Choroid plexus epithelial cell (primary cell): Measurements from ENCODE around the gene BOLA2B.
"Not testable (repeated sequence)": the region's sequence is repeated elsewhere in the genome, so short reads cannot be mapped to it uniquely, and the experiment has no call there.

Experiments used
- DNase-seq: peaks from one replicate; pipeline ENCODE4 v3.0.0-alpha.2; 2010; ENCODE audit warnings: low read depth
- H3K4me3 ChIP-seq: 2 replicates; pipeline ENCODE4 v1.5.1; 2011; ENCODE audit warnings: low read depth, mild to moderate bottlenecking, control low read depth, low read length, moderate library complexity
- TF ChIP-seq, protein P1 (sequence below): conservative IDR thresholded peaks from 2 replicates; pipeline ENCODE4 v1.5.1; 2011; ENCODE audit warnings: low read depth, mild to moderate bottlenecking, control low read depth, inconsistent platforms, low read length, moderate library complexity

Gene BOLA2B

DNA sequence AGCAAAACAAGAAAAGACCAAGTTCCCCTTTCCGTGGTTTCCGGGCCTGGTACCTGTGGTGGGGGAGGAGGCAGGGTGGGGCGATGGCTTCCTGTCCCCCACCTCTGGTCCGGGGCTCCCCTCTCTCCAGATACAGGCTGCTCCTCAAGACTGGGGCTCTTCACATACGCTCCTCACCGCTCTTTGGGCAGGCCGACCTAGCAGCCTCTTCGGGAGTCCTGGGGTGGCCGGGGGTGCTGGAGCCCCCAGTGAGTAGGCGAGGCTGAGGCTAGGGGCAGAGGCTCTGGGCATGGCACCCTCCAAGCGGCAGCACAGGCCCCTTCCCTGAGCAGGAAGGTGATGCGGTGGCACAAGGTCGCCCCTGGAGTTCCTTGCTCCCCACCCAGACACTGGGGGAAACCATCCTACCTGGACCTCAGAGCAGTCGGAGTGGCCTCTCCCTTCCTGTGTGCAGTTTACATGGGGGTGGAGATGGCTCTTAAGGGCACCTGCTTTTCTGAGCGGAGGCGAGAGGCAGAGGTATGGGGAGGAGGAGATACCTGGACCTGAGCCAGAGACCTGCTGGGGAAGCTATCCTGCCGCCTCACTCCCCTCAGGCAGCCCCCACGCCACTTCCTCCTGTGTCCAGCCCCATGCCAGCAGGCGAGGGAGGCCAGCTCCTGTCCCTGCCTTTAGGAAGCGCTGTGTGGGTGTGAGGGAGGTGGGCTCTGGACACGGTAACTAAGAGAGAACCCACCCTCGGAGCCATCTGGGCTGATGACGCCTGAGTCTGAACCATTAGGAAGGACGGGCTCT lies 9.2 kb downstream of the BOLA2B start:
- peak; percentile 13 for DNase-seq
- no peak overlapping the region for H3K4me3 ChIP-seq

DNA sequence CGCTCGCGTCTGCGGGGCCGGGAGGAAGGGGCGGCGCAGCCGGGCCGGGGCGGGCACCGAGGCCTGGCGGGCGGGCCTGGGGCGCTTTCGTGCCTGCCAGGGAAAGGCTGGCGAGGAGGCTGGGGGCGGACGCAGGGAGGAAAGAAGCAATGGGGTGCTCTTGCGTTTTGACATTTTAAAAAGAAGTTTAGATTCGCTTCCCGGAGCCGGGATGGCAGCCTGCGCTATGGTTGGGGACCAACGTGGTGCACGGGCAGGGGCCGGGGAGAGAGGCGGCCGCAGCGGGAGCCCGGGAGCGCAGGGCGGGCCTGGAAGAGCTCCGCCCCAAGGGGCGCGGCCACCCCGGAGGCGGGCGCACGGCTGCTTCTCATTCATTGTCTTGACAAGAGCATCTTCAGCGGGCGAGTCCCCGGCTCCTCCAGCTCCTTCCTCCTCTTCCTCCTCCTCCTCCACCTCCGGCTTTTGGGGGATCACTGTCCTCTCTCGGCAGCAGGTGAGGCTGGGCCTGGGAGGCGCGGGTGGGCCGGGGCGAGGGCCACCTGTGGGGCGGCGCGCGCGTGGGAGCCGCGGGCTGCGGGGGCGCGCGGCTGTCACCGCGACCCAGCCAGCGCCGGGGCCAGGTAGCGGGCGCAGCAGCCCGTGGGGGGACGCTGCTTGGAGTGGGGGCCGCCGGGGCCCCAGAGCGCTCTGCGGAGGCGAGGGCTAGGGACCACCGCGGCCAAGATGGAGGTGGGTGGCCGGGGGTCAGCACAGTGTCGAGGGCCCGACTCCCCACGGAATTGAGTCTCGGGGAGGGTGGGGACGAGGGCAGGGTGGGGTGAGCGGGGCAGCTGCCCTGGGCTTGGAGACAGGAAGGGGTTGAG lies 10.0 kb downstream of the BOLA2B start, which contains the start of gene CORO1A:
Gene CORO1A, plus strand, starts transcription at position 370 of the 863 bp plus-strand sequence. CDS start 1,608 bp downstream, outside the sequence.
- peak; percentile 74 for DNase-seq
- H3K4me3 ChIP-seq: peak within 1 kb of the TSS; percentile 66
- TF ChIP-seq, protein P1, sequence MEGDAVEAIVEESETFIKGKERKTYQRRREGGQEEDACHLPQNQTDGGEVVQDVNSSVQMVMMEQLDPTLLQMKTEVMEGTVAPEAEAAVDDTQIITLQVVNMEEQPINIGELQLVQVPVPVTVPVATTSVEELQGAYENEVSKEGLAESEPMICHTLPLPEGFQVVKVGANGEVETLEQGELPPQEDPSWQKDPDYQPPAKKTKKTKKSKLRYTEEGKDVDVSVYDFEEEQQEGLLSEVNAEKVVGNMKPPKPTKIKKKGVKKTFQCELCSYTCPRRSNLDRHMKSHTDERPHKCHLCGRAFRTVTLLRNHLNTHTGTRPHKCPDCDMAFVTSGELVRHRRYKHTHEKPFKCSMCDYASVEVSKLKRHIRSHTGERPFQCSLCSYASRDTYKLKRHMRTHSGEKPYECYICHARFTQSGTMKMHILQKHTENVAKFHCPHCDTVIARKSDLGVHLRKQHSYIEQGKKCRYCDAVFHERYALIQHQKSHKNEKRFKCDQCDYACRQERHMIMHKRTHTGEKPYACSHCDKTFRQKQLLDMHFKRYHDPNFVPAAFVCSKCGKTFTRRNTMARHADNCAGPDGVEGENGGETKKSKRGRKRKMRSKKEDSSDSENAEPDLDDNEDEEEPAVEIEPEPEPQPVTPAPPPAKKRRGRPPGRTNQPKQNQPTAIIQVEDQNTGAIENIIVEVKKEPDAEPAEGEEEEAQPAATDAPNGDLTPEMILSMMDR: no peak

More for the DNA sequence above, 9.2 kb downstream of the BOLA2B start:
- TF ChIP-seq, protein P1: no peak

DNA sequence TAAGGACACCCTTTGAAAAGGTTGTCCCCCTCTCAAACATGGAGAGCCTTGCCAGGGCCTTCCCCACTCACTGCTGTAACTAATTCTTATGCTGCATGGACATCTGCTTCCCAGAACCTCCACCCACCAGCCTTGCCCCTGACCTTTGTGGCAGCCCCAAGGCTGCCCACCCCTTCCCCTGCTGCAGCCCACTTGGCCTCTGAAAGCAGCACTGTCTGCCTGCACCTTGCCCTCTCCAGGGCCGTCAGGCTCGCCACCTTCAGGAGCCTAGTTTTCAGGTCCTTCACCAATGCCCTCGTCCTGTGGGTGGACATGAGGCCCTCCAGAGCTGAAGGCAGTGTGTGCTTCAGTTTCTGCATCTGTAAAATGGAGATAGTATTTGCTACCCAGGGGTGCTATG lies 12.7 kb downstream of the BOLA2B start:
- H3K4me3 ChIP-seq: no peak overlapping the region
- TF ChIP-seq, protein P1: no peak
- DNase-seq: no peak

DNA sequence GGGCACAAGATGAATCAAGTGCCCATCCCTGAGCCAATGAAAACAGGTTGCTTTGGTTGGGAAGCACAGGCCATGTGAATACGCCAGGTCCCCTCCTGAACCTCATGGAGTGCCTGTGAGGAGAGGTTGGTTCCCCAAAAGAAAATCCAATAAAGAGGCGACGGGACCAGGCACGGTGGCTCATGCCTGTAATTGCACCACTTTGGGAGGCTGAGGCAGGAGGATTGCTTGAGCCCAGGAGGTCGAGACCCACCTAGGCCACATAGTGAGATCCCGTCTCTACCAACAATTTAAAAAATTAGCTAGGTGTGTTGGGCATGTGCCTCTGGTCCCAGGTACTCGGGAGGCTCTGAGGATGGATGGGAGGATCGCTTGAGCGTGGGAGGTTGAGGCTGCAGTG lies 13.5 kb downstream of the BOLA2B start:
- TF ChIP-seq, protein P1: no peak
- no peak for DNase-seq
- no peak overlapping the region for H3K4me3 ChIP-seq

DNA sequence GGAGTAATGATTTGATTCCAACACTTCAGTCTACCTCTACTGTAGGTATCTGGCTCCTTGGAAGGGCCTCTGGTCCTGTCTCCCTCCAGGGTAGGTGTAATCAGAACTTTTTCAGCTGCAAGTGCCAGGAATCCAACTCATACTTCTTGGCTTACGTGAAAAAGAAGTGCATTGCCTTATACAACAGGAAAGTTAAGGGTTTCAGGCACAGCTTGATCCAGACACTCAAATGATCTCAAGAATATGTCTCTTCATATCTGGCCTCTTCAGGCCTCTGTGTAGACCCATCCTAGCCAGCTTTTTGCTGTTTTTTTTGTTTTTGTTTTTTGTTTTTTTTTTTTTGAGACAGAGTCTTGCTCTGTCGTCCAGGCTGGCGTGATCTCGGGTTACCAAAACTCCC lies 14.3 kb downstream of the BOLA2B start:
- DNase-seq: no peak
- H3K4me3 ChIP-seq: no peak overlapping the region
- TF ChIP-seq, protein P1: no peak

DNA sequence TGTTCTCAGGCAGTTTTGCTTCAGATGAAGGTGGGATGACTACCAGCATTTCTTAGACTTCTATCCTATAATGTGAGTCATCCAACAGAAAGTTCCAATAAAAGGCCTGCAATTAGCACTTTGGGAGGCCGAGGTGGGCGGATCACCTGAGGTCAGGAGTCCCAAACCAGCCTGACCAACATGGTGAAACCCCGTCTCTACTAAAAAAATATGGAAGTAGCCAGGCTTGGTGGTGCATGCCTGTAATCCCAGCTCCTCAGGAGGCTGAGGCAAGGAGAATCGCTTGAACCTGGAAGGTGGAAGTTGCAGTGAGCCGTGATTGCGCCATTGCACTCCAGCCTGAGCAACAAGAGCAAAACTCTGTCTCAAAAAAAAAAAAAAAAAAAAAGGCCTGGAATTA lies 16.6 kb downstream of the BOLA2B start:
- DNase-seq: not testable (repeated sequence)

DNA sequence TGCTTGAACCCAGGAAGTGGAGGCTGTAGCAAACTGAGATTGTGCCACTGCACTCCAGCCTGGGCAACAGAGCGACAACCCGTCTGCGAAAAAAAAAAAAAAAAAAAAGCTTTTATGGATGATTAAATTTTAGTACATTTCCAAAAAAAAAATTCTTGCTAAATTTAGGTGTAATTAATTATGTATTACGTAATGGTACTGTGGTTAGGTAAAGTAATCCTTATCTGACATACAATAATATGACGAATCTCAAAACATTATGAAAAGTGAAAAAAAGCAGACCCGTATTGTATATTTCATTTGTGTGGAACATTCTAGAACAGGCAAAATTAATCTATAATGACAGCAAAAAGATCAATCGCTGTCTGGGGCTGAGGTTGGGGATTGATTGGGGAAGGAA lies 20.4 kb downstream of the BOLA2B start:
- H3K4me3 ChIP-seq: no peak overlapping the region
- DNase-seq: no peak
- TF ChIP-seq, protein P1: no peak

More for the DNA sequence above, 16.6 kb downstream of the BOLA2B start:
- H3K4me3 ChIP-seq: not testable (repeated sequence)

DNA sequence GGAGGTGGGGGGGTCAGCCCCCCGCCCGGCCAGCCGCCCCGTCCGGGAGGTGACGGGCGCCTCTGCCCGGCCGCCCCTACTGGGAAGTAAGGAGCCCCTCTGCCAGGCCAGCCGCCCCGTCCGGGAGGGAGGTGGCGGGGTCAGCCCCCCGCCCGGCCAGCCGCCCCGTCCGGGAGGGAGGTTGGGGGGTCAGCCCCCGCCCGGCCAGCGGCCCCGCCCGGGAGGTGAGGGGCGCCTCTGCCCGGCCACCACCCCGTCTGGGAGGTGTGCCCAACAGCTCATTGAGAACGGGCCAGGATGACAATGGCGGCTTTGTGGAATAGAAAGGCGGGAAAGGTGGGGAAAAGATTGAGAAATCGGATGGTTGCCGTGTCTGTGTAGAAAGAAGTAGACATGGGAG lies 23.3 kb downstream of the BOLA2B start:
- not testable (repeated sequence) for DNase-seq, H3K4me3 ChIP-seq

DNA sequence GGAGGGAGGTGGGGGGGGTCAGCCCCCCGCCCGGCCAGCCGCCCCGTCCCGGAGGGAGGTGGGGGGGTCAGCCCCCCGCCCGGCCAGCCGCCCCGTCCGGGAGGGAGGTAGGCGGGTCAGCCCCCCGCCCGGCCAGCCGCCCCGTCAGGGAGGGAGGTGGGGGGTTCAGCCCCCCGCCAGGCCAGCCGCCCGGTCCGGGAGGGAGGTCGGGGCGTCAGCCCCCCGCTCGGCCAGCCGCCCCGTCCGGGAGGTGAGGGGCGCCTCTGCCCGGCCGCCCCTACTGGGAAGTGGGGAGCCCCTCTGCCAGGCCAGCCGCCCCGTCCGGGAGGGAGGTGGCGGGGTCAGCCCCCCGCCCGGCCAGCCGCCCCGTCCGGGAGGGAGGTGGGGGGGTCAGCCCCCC lies 24.1 kb downstream of the BOLA2B start:
- not testable (repeated sequence) for DNase-seq, H3K4me3 ChIP-seq

DNA sequence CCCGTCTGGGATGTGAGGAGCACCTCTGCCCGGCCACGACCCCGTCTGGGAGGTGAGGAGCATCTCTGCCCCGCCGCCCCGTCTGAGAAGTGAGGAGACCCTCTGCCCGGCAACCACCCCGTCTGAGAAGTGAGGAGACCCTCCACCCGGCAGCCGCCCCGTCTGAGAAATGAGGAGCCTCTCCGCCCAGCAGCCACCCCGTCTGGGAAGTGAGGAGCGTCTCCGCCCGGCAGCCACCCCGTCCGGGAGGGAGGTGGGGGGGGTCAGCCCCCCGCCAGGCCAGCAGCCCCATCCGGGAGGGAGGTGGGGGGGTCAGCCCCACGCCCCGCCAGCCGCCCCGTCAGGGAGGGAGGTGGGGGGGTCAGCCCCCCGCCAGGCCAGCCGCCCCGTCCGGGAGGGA lies 24.7 kb downstream of the BOLA2B start:
- not testable (repeated sequence) for DNase-seq, H3K4me3 ChIP-seq
